NT2/D1 (cell line): Measurements from ENCODE around the gene PROB1.

Source experiments
- SUZ12 ChIP-seq: IDR thresholded peaks from 2 replicates; pipeline ENCODE4 v1.6.1; 2011; ENCODE audit not compliant: insufficient read length, insufficient read depth; ENCODE audit errors: extremely low read depth
- YY1 ChIP-seq: IDR thresholded peaks from 2 replicates; pipeline ENCODE4 v1.6.1; 2011; ENCODE audit not compliant: insufficient read length, insufficient read depth
- ZNF274 ChIP-seq: IDR thresholded peaks from 2 replicates; pipeline ENCODE4 v1.6.1; 2011; ENCODE audit warnings: mild to moderate bottlenecking, low read depth, low read length

DNA sequence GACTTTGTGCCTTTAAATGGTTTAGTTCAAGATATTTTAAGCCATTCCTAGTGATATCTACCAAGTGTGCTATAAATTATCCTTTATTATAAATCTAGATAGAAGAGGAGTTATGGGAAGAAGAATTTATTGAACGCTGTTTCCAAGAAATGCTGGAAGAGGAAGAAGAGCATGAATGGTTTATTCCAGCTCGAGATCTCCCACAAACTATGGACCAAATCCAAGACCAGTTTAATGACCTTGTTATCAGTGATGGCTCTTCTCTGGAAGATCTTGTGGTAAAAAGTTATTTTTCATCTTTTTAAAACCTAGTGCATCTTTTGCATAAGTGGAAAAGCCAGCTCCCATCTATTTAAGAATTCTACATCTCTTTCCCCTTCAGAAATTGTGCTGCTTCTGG lies 30.4 kb downstream of the PROB1 start:
- TF ChIP-seq YY1 (no peak), SUZ12 (no peak), ZNF274 (no peak)
